Astrocyte of the cerebellum (primary cell): ENCODE measurements around the gene CCDC148.

Source experiments
- DNase-seq: peaks from one replicate; pipeline ENCODE4 v3.0.0-alpha.2; 2011; ENCODE audit warnings: low read depth
- H3K4me3 ChIP-seq: 2 replicates; pipeline ENCODE4 v1.5.1; 2011; ENCODE audit warnings: mild to moderate bottlenecking, low read depth, low read length, moderate library complexity
- in situ Hi-C: cut with HindIII; loops from 2 replicates; pipeline ENCODE4 v1.10.0; 2017; ENCODE audit warnings: low sequenced_read_pairs
- TF ChIP-seq, protein P1 (sequence below): IDR thresholded peaks from 2 replicates; pipeline ENCODE4 v1.5.1; 2012; ENCODE audit warnings: low read length, low read depth, moderate library complexity, mild to moderate bottlenecking; ENCODE audit errors: missing control alignments

The CCDC148 gene

DNA sequence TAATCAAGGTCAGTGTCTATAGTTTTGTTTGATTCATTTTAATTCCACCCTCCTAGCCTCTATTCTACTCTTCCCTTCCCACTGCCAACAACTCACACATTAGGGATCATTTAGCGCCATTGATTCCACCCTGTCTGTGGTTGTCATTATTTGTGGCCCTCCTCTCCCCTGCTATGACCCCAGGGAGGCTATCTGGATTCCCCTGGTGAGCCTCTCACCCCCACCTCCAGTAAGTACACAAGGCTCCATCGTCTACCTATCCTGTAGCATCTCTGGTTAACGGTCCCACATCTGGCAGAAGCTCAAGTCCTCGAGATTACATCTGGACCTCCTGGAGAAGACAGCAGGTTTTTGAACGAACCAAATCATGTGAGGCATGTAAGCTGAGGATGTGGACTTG is 327.5 kb downstream of the CCDC148 start:
- DNase-seq = no peak
- no peak overlapping the region for H3K4me3 ChIP-seq
- in situ Hi-C loops = no loop called here
- TF ChIP-seq, protein P1, sequence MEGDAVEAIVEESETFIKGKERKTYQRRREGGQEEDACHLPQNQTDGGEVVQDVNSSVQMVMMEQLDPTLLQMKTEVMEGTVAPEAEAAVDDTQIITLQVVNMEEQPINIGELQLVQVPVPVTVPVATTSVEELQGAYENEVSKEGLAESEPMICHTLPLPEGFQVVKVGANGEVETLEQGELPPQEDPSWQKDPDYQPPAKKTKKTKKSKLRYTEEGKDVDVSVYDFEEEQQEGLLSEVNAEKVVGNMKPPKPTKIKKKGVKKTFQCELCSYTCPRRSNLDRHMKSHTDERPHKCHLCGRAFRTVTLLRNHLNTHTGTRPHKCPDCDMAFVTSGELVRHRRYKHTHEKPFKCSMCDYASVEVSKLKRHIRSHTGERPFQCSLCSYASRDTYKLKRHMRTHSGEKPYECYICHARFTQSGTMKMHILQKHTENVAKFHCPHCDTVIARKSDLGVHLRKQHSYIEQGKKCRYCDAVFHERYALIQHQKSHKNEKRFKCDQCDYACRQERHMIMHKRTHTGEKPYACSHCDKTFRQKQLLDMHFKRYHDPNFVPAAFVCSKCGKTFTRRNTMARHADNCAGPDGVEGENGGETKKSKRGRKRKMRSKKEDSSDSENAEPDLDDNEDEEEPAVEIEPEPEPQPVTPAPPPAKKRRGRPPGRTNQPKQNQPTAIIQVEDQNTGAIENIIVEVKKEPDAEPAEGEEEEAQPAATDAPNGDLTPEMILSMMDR = no peak

DNA sequence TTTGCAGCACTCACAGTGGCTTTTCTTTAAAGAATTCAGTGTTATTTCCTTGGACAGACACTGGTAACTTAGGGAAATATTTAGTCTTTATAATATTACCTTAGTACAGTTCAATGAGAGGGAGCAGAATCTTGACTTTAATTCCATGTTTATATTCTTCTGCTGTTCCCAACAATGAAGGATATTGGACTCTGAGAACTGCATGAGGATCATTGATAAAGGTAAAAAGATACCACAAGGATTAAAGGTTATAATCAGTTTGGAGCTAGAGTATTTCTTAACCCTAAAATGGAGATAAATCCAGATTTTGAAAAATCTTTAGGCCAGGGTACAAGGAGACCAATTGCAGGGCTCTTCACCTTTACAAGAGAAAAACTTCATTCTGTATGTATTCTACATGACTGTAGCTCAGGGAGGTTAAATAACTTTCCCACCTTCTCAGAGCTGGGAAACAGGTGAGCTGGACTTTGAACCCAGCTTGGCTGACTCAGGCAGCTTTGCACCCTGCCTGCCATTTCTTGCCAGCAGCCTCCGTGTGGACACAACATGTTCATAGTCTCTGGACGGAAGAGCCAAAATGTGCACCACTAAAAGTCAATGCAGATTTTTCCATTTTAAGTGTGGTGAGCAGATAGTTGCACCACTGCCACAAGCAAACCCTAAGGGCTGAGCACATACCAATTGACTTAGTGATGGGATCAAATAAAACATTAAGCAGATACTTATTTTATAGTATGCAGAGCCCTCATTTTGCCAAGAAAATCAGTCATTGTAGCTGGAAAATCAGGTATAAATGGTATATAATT is 328.2 kb downstream of the CCDC148 start:
- DNase-seq = no peak
- no peak overlapping the region for H3K4me3 ChIP-seq
- TF ChIP-seq, protein P1 = no peak
- in situ Hi-C loops = no loop called here

DNA sequence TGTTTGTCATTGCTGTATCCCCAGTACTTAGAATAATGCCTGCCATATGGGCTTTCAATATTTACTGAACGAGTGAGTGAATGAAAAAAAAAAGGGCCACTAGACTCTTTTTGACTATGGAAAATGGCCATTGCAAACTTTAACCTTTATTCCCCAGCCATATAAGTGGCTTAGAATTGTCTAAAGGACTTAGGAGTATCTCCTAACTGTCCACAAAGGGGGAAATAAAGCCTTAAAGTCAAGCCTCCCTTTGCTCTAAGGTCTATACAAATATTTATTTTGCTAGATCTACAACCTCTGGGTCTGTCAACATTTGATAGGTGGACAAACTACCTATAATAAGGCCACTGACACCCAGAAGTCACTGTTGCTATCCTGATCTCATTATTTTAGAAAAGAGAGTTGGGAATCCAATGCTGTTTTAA is 329.2 kb downstream of the CCDC148 start:
- in situ Hi-C loops = no loop called here
- DNase-seq = no peak
- H3K4me3 ChIP-seq = no peak overlapping the region
- TF ChIP-seq, protein P1 = no peak

DNA sequence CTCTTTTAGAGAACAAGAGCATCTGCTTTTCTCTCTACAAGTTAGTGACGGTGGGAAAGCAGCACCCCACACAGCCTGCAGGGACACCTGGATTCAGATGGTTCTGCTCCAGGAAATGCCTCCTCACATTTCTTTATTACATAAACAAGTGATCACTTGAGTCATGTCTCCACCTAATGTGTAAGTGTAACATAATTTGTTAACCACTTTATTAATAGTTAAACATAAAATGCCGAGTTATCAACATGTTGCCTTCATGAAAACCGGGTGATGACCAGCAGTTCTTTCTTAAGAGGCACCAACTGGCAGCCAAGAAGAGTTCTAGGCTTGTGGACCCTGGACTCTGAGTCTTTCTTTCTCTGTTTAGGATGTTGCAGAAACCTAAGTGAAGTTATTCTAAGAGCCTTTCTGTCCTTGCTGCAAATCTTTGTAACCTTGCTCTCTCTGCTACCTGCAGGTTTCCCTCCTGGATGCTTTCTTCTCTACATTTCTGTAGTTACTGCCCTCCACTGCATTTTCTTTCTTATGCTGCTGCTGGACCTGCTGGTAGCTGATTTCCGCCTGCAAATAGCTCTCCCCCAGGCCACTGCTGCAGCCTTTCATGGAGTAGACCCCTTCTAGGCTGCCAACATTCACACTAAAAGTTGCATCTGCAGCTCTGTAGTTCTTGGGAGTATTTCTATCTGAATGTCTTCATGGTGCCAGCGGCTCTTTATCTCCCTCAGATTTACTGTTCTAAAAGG is 330.6 kb downstream of the CCDC148 start:
- DNase-seq = no peak
- TF ChIP-seq, protein P1 = no peak
- in situ Hi-C loops = no loop called here
- no peak overlapping the region for H3K4me3 ChIP-seq

DNA sequence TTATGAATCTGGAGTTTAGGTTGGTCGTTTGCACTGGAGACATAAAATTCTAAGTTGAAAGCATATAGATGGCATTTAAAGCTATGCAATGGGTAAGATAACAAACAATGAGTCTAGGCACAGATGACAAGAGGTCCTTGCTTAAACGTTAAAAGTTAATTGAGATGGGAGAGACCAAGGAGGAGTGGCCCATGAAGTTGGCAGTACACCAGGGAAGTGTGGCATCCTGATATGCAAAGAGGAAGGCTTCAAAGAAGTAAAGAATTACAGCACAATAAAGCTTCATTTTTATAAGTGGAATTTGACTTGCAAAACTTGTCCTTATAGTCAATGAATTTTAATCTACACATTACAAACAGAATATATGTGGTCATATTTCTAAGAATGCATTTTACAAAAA is 331.7 kb downstream of the CCDC148 start:
- H3K4me3 ChIP-seq = no peak overlapping the region
- in situ Hi-C loops = loop anchor here (5.0 kb wide), 1 partner anchor 52 kb away; no protein-coding TSS in a partner anchor
- TF ChIP-seq, protein P1 = no peak
- no peak for DNase-seq
